ENCODE results near the gene SMAD3.

The SMAD3 gene

DNA sequence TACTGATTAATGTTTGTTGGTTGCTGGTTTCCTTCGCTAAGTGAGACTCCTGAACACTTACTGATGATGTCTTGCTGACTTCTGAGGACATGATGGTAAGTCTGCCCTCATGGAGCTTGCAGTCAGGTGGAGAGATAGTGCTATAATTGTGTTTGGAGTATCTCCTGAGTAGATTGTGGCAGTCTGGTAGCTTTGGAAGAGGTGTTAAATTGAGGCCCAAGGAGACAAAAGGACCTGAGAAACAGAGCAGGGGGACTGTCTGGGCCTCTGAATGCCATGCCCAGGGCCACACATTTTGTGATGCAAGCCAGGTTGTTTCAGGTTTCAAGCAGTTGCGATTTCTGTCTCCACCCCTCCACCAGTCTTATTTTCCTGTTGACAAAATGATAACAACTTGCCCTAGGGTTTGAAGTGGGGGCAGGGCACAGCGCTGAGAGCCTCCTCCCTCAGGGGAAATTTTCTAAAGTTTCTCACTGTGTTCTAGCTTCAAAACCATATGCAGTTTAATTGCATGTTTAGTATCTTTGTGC lies 16.7 kb downstream of the SMAD3 start:
- no peak for DNase-seq

DNA sequence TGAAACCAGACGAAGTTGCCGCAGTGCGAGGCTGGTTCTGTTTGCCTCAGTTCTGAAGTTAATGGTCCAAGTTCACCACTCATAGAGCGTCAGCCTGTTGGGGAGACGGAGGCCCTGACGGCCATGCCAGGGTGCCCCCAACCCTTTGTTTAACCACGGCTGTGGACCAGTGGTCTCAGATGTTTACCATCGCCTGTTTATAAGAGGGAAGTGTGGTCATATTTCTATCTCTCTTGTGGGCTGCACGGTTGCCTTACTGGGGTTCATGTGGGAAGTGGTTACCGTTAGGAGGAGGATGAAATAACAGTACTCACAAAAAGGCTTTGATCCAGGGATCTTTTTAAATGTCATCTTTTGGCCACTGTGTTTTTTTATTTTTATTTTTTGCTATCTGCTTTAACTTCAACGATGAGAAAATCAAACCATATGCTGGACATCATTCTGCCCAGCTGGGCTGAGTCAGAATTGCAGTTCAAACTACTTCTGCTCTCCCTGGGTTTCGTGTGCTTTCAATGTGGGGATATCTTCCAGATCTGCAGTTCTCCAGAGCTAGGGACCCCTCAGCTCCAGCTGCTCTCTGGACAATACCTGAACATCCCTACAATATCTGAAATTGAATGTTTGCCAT lies 17.8 kb downstream of the SMAD3 start:
- no peak for DNase-seq

DNA sequence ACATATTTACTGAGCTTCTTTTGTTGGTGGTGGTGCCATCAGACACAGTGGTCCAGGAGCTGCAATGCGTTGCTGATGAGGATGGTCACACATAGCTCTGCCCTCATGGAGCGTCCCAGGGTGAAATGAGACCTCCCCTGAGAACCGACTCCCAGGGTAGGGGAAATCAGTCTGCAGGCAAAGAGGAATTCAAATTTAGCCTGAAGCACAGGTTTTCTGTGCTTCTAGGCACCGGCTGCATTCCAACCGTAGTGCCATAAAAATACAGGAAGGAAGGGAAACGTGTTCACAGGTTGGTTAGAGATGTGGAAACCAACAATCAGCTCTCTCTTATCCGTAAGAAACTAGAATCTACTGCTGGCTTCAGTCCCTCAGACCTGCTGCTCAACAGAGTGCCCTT lies 19.2 kb downstream of the SMAD3 start:
- no peak for DNase-seq

DNA sequence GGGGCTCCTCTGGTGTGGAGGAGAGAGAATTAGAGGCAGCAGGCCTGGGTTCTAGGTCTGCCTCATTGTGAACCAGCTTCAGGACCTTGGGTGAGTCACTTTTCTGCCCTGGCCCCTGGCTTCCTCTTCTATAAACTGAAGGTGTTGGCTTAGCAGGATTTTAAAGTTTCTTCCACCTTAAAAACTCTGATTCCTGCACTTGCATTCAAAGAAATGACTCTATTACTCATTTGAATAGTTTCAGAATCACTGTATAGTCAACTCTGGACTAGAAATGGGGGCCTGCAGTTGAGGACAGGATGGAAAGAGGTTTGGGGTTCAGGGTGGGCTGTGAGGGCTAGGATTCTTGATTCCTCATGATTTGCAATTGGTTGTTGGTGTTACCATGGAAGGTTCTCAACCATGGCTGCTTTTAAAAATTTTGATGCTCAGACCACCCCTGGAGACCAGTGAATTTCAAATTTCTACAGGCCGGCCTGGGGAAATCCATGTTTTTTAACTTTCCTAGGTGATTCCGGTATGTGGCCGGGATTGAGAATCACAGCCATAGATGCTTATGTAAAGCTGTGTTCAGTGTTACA lies 19.9 kb downstream of the SMAD3 start:
- DNase-seq: no peak

DNA sequence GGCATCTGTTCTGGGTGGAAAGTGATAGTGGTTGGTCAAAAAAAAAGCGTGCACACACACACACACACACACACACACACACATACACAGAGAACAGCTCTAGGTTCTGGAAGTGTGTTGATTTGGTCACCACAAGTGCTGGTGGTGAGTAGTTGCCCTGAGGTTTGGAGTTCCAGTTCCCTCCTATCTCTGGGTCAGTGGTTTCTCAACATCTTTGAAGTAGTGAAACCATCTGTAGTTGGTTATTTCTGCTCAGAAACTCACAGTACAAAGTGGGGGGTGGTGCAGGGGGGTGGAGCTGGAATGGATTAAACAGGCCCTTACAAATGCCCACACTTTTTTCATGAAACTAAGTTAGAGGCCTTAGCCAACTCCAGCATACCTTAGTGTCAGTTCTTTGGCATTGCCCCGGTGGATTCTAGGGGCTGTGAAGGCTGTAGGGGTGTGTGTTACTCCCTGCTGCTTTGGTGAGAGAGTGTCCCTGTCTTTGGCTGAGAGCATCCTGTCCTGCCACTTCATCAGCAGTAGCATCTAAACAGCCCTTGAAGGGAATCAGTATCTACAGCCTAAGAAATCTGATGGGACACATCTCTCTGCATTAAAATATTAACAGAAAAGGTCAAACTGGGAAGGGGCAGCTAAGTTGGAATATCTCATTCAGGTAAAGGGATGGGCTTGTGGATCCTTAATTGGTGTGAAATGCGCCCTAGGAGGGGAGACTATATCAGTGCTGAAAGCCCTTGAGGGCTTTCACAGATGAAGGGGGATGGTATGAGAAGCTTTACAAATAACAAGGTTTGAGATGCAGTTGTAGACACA lies 20.6 kb downstream of the SMAD3 start:
- DNase-seq: no peak

DNA sequence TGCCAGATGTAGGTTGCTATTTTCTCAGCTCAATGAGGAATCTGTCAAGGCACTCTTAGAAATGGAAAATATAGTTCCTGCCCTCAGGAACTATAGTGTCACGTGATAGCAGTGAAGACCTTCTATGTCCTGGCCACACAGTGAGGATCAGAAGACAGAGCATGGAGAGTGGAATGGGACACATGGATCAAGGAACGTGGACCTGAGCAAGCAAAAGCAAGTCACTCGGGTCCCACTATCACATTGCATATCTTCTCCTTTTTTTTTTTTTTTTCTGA lies 21.2 kb downstream of the SMAD3 start:
- no peak for DNase-seq

DNA sequence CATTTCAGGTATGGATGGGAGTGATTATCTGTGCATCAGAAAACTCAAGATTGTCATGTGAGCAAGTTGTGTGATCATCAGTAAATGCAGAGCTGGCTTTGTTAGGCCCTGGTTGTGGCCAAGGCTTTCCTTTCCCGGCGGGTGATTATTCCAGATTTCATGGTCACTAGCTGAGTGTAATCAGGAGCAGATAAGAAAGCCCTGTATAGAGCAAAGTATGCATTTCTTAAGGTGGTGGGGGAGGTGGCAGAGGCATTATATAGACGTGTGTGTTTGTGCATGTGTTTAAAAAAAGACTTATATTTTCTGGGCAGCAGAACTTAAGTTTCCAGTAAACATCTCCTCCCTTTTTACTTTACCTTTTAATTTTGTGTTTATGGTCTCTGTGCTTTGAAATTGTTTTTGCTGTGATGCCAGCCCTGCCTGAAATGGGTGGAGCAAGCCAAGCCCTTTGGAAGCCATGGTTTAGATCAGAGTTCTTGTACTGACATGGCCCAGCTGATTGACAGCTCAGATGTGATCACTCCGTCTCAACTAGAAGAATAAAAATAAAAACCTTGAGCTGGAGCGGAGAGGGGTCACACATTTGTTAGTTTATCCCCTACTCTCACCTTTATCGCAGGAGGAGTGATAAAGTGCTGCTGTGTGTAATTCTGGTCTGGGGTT lies 22.2 kb downstream of the SMAD3 start:
- DNase-seq: no peak

DNA sequence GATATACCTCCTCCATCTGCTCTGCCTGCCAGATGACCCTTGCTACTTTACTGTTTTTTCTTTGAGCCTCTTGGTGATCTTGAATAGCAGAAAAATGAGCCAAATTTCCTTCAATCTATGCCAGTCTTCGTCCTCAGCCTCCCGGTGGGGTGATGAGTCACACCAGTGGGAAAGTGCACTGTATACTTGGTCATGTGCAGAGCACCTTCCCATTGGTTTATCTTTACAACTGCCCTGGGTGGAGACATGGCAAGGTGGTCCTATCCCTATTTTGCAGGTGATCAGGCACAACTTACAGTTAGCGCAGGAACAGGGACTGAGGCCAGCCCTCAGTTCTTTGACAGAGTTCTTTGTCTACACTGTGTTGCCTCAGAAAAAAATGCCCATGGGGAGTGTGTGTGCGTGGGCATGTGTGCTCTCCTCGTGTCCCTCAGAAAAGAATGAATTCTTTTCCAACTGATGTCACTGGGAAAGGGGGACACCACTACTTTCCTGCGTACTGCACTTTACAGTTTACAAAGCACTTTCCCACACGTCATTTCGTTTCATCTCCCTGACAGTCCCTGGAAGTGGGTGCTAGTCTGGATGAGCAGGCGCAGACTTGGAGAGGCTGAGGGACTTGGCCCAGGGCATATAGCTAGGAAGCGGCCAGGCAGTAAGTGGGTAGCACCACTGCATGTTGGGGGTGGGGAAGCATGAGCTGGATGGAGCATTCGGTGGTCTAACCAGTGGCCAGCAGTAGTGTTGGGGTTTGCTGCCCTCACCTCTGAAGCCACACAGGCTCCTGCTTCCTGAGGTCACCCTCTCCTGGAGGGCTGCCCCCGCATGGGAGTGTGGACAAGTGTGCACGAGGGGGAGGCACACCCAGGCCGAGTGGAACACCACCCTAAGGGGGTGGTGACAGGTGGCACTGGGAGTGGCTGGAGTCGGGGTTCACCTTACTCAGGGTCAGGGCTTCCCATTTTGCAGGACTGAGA lies 24.1 kb downstream of the SMAD3 start:
- no peak for DNase-seq

DNA sequence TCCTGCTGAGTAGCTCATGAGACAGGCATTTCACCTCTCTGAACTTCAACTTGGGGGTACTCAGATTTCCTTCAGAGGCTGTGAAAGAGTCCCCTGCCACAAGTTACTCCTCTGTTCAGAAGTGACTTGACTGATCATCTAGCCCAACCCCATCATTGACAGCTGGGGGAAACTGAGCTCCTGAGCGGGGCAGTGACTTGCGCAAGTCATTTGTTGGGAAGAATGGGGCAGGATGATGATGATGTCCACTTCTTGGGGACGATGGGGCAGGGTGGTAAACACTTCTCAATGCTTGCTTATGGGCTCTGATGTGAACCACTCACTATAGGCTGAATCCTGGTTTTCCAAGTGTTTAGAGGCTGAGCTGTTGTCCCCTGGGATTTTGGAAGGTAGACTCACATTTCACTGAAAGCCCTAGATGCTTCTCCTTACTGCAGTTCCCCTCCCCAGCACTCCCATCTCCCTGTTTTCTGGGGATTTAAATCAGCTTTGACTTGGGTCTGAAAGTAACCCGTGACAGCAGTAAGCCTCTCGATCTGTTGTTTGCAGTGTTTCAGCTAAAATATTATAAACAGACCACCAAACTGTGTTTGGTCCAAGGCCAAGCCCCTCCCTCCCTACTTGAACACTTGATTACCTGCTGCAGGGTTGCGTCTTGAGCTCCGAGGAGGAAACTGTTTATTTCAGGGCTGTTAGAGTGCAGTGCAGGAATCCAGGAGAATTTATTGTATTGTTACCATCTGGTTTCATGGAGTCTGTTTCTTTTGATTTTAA lies 25.1 kb downstream of the SMAD3 start:
- no peak for DNase-seq

DNA sequence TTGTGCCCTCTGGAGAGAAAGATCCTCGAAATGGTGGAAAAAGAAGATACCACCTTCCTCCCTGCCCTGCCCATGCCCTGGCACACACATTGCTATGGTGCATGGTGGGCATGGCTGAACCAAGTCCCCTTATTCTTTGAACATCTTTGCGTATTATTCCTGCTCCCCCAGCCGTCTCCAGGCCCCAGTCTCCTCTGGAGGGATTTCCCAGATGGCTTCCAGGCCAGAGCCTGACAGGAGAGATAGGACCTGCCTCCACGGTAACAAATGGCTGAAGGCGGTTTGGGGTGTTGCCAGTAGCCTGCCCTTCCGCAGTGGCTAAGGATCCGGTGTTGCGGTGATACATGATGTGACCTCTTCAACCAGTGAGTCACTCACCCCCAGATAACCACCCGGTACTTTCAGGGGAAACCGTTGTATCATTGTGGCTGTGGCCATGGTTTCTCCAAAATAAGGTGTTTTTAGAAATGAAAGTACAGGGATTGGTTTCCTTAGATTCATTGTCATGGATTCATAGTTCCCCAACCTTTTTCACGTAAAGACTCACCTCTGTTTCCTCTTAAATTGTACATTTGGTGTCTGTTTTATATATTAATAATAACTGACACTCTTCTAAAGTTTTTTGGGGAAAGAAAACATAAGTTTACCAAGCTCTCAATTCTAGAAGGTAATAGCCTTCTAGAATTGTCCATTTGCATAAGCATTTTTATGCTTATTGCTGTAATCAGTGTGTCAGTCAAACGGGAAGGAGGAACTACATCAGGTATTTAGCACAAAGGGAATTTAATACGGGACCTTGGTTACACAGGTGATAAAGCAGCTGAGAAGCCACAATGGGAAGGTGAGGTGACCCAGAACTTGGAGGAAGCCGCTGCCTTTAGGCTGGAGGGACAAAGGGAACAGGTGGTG lies 25.9 kb downstream of the SMAD3 start:
- no peak for DNase-seq

DNA sequence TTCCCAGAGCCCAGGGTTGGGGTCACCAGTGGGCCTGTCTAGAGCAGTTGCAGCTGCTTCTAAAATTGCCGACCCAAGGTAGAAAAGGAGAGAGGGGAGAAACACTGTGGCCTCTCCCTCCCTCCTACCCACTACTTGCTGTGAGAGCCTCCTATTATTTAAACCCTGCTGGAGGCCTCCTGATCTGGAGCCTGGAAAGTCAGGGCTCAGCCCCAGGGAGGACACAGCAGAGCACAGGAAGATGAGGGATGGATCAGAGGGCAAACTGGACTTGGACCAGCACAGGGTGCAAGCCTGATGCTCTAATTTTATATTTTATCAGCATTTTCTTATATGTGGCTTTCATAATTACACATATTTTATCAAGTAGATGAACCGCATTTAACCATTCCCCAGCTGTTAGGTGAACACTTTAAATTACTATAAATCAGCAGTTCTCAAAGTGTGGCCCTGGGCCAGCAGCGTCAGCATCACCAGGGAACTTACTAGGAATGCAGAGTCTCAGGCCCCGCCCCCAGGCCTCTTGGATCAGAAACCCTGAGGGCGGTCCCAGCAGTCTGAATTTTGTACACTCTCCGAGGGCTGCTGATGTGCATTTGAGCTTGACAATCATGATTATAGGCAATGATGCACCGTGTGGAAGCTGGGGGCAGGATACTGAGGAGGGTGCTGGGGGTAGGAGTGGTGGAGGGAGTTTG lies 26.7 kb downstream of the SMAD3 start:
- no peak for DNase-seq

DNA sequence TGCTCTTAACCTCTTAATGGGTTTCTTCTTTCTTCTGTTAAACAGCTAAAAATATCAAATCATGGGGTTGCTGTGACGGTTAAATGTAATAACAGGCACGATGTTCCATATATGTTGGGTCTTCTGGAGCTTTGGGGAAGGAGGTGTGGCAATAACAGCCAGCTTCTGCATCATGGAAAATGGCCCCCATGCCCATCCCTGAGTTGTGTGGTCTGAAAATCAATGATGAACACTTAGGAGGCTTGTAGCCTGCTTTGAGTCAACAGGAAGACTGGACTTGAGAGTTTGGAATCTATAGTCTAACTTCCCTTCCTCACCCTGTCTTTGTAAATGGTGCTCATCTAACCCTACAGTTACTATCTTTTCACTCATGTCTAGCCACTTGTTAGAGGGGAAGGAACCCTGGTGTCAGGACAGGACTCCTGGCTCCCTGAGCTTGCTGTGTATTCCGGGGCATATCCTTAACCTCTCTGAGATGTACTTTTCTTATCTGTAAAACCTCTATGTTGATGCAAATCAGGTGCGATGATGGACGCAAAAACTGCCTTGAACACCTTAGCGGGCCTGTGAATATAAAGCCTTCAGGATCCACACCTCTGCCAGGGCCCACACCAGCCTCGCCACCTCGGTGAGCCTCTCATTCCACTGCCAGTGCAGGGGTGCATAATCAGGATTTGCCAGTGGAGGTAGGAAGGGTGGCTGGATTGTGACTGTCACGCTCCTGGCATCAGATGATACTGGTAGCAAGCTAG lies 27.5 kb downstream of the SMAD3 start:
- no peak for DNase-seq

DNA sequence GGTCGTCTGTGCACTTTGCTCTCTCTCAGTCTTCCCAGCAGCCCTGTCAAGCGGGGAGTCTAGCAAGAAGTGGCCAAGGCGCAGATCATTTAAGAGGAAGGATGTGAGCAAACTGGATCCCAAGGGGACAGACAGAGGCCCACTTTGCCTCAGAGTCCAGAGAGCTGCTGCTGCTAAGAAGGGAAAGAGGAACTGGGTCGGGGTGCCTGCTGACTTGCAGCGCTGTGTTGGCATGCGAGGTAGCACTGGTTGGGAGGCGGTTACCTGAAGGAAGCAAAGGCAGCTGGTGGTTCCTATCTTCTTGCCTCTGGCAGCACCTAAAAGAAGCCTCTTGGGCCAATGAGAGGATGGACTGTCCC lies 28.1 kb downstream of the SMAD3 start:
- no peak for DNase-seq

DNA sequence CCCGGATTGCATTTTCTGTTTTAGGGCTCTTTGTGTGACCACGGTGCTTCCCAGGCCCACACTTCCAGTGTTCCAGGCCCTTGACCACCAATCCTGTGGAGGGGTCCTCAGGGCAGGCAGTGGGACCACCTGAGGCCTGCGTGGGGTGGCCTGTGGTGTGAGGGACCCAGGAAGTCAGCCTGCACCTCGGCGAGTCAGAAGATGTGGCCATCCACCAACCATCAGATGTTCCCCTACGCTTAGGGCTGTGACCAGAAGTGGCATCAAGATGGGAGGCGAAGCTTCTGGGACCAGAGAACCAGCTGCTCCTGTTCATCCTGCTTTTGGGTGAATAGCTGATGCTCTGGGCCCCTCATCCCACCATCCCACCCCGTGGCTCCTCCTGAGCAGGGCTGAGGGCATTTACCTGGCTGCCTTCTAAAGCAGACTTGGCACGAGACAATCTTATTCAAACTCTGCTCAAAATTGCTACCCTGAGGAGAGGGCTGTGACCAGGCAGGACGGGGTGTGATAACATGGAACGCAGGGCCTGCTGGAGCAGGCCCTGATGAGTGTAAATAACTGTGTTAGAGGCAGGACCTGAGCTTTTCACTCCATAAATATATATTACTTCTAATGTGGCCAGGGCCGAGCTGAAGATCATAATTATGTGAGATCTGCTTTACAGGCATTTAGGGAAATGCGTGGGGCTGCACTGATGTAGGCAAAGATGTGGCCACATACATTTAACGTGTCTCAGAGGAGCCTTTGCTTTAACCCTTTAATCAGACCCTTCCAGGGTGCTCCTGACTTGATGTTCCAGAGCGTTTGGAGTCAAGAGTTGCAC lies 28.8 kb downstream of the SMAD3 start:
- DNase-seq: no peak

DNA sequence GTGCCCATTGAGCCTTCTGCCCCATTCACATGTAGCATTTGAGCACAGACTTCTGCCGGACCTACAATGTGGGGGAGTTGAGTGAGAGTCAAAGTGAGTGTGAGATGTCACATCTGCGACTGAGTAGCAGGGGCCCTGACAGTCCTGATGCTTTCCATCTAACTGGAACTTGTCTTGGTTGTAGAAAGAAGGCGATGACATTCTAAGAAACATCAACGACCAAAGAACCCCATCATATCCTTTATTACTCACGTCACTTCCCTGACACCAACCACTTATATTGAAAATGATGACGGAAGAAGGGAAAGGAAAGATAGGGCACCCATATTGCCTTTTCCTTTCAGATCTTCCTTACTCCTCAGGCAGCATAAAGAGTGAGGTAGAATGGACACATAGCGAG lies 30.5 kb downstream of the SMAD3 start:
- no peak for DNase-seq

DNA sequence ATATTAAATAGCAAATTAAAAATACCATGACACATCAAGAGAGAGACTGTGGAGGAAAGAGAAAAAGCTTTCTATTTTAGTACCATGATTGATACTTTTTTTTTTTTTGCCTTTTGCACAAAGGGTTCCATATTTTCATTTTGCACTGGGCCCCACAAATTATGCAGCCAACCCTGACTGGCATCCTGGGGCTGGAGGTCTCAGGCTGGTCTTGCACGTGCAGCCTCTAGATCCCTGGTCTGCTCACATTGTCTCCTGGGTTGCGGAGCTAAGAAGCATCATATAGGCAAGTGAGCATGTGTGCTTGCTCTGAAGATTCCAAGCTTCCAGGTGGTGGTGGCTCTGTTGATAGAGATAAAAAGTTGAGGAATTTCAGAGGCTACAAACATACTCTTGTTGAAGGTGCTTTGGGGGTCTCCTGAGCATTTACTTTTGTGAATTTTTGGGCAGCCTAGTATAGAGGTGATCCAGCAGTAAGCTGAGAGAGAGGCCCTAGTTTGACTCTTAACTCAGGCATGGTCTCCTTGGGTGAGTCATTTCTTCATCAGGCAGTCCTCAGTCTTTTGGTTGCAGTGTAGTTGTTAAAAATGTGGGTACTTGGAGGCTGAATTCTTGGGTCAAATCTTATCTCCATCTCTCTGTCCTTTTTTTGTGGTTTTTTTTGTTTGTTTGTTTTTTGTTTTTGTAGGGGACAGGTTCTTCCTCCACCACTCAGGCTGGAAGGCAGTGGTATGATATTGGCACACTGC lies 31.3 kb downstream of the SMAD3 start:
- no peak for DNase-seq

DNA sequence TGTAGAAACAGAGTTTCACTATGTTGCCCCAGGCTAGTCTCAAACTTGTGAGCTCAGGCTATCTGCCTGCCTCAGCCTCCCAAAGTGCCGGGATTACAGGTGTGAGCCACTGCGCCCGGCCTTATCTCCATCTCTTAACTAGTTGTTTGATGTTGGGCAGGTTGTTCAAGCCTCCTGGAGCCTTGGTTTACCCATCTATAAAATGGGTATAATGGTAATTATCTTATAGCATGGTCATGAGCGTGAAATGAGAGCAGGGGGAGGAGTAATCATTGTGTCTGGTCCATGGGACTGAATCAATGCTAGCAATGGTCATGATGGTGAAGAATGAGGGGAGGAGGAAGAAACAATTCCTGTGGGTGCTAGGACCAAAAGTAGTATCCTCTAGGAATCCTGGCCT lies 32.0 kb downstream of the SMAD3 start:
- no peak for DNase-seq

Measured in NCI-H1436 (cell line).